Measurements from ENCODE around the gene GNB1L. TPM values are rescaled to one million over a fixed set of nuclear protein-coding genes. Genes with fewer than 3 reads are reported as not detected.

The GNB1L gene
- total RNA-seq, 1 donor from 2014 or later, result 9.9 TPM

DNA sequence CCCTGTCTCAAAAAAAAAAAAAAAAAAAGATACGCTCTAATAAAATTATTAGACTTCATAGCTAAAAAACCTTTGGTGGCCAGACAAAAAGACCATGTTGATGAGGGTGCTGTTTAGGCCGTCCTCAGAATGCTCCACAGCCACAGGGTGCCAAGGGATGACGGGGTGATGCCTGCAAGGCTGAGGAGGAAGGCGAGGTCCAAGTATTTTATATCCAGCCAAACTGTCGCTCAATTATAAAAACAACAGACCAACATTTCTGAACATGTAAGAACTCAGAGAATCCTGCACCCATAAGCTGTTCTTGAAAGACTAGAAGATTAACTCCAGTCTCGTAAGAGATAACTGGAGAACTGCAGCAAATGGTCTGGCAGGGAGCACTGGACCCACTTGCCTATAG lies 64.8 kb downstream of the GNB1L start:
- no peak overlapping the region for H3K27ac Mint-ChIP-seq
- no peak for DNase-seq (ENCODE audit: low spot score in 2 of 2, unreplicated experiment in 2 of 2)
- H3K9me3 Mint-ChIP-seq, result peaks cover 34% of the 10 kb centered on the region
- peaks cover 44% of the 10 kb centered on the region for H3K36me3 Mint-ChIP-seq
- H3K4me3 Mint-ChIP-seq, result no peak overlapping the region
- TF ChIP-seq, protein P1, sequence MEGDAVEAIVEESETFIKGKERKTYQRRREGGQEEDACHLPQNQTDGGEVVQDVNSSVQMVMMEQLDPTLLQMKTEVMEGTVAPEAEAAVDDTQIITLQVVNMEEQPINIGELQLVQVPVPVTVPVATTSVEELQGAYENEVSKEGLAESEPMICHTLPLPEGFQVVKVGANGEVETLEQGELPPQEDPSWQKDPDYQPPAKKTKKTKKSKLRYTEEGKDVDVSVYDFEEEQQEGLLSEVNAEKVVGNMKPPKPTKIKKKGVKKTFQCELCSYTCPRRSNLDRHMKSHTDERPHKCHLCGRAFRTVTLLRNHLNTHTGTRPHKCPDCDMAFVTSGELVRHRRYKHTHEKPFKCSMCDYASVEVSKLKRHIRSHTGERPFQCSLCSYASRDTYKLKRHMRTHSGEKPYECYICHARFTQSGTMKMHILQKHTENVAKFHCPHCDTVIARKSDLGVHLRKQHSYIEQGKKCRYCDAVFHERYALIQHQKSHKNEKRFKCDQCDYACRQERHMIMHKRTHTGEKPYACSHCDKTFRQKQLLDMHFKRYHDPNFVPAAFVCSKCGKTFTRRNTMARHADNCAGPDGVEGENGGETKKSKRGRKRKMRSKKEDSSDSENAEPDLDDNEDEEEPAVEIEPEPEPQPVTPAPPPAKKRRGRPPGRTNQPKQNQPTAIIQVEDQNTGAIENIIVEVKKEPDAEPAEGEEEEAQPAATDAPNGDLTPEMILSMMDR (IDR thresholded peaks at IDR 0.05; ENCODE audit: unreplicated experiment), result no peak
- no peaks in the 10 kb centered on the region for H3K27me3 Mint-ChIP-seq (ENCODE audit: low read depth)
- H3K4me1 Mint-ChIP-seq, result no peaks in the 10 kb centered on the region

DNA sequence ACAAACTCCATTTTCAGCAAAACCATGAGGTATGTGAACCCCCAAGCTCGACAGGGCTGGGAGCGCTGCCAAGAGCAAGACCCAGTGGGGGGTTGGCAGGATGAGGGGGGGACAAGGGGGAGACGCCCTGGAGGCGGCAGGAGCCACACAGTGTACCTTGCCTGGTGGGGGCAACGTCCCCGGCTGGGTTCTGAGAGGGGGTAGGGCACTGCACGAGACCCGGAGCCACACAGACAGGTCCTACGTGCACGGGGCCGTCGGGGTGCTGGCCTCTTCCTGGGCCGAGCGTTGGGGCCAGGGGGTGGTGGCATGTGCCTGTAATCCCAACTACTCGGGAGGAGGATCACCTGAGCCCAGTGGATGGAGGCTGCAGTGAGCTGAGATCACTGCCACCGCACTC lies 65.3 kb downstream of the GNB1L start:
- H3K4me3 Mint-ChIP-seq, result no peak overlapping the region
- no peaks in the 10 kb centered on the region for H3K4me1 Mint-ChIP-seq
- H3K27me3 Mint-ChIP-seq (ENCODE audit: low read depth), result no peaks in the 10 kb centered on the region
- peaks cover 34% of the 10 kb centered on the region for H3K9me3 Mint-ChIP-seq
- TF ChIP-seq, protein P1 (IDR thresholded peaks at IDR 0.05; ENCODE audit: unreplicated experiment), result no peak
- H3K27ac Mint-ChIP-seq, result no peak overlapping the region
- no peak for DNase-seq (ENCODE audit: low spot score in 2 of 2, unreplicated experiment in 2 of 2)
- peaks cover 43% of the 10 kb centered on the region for H3K36me3 Mint-ChIP-seq

DNA sequence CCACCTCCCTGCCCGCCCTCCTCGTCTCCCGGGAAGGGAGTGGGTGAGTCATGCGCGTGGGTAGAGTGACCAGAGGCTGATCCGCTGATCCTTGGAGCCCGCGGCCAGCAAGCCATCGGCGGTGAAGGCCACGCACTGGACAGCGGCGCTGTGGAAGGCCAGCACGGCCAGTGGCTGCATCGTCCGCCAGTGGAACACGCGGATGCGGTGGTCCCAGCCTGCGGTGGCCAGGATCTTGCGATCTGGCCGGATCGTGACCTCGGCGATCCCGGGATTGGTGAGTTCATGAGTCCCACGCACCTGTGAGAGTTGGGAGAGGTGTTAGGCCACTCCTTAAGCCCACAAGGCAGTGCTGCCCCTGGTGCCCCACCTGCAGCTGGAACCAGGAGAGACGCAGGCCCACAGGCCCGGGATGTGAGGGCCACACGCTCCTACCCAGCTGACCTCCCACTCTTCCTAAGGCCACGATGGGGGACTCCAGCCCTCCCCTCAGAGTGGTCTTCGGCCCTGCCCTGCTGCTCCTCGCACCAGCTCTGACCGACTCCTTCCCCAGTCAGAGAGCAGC lies 65.9 kb downstream of the GNB1L start:
- H3K27ac Mint-ChIP-seq, result no peak overlapping the region
- H3K4me1 Mint-ChIP-seq, result no peaks in the 10 kb centered on the region
- H3K36me3 Mint-ChIP-seq, result peaks cover 39% of the 10 kb centered on the region
- H3K9me3 Mint-ChIP-seq, result peaks cover 34% of the 10 kb centered on the region
- DNase-seq (ENCODE audit: low spot score in 2 of 2, unreplicated experiment in 2 of 2), result no peak
- H3K4me3 Mint-ChIP-seq, result no peak overlapping the region
- no peaks in the 10 kb centered on the region for H3K27me3 Mint-ChIP-seq (ENCODE audit: low read depth)
- TF ChIP-seq, protein P1 (IDR thresholded peaks at IDR 0.05; ENCODE audit: unreplicated experiment), result no peak

DNA sequence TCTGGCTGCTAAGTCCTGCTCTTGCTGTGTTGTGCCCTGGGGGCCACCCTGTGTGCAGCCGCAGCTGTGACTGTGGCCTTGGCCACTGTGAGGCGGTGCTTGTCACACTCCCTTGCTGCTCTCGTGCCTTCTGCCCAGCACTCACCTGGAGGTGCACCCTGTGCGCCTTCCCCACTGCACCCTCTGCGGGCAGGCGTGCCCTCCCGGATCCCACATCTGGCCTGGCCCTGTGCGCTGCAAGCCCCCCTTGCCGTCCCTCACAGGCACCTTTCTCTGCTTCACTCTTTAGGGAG lies 66.9 kb downstream of the GNB1L start:
- no peak overlapping the region for H3K27ac Mint-ChIP-seq
- H3K36me3 Mint-ChIP-seq, result peaks cover 33% of the 10 kb centered on the region
- no peak overlapping the region for H3K4me3 Mint-ChIP-seq
- peaks cover 27% of the 10 kb centered on the region for H3K9me3 Mint-ChIP-seq
- no peak for DNase-seq (ENCODE audit: low spot score in 2 of 2, unreplicated experiment in 2 of 2)
- TF ChIP-seq, protein P1 (IDR thresholded peaks at IDR 0.05; ENCODE audit: unreplicated experiment), result no peak
- H3K27me3 Mint-ChIP-seq (ENCODE audit: low read depth), result no peaks in the 10 kb centered on the region
- H3K4me1 Mint-ChIP-seq, result no peaks in the 10 kb centered on the region

DNA sequence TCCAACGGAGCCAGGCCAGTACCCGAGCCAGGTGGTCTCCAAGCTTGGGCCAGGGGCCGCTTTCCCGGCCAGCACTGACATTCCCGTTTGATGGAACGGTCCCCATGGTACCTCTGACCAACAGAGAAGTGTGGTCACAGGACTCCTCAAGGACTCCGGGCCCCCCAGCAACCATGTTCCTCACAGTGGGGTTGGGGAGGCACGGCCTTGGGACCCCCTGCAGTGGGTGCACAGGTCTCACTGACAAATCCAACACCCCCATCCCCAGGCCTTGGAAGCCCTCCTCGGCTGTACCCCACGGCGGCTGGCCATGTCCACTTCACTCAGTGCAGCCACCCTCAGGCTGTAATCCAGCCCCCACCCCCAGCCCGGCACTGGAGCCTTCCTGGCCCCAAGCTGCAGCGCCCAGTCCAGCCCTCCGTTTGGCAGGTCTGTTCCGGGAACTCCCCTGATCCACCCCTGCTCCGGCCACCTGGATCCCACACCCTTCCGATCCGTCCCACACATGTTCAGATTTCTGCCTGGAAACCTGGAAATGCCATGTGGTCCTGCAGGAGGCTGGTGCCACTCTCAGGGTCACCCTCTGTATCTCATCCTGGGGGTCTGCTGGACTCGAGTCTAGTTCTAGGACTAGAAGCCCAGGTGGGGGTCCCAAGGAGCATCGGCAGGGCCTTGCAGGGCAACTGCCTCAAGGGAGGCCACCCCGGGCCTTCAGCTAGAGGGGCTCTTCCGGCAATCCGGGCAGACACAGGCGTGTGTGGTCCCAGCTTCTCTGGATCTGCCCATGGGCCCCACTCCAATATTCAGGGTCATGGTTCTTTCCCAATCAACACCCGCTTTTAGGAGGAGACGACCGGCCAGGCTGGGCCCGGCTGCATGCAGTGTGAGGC lies 67.5 kb downstream of the GNB1L start:
- Mint-ChIP-seq H3K27ac (no peak overlapping the region), H3K27me3 (ENCODE audit: low read depth) (no peaks in the 10 kb centered on the region)

More for the DNA sequence above, 67.5 kb downstream of the GNB1L start:
- peaks cover 27% of the 10 kb centered on the region for H3K36me3 Mint-ChIP-seq
- DNase-seq (ENCODE audit: low spot score in 2 of 2, unreplicated experiment in 2 of 2), result no peak
- no peak overlapping the region for H3K4me3 Mint-ChIP-seq
- no peaks in the 10 kb centered on the region for H3K4me1 Mint-ChIP-seq
- TF ChIP-seq, protein P1 (IDR thresholded peaks at IDR 0.05; ENCODE audit: unreplicated experiment), result no peak
- H3K9me3 Mint-ChIP-seq, result peaks cover 21% of the 10 kb centered on the region

All from mesothelial cell of epicardium (in vitro differentiated cells).